ENCODE measurements around the gene GET4. TPM values are rescaled to one million over a fixed set of nuclear protein-coding genes. Genes with fewer than 3 reads are reported as not detected.

Gene GET4
- total and polyA plus RNA-seq, 2 of the 13 experiments (the other 11 are each of a cell fraction or from before 2014, with no cell fraction given): 28.2 to 35.2 TPM

- TF ChIP-seq HBP1 (CRISPR knock-in tag; IDR thresholded peaks at IDR 0.05; ENCODE audit: low read depth) (no peak), HNRNPUL1 (IDR thresholded peaks at IDR 0.05; ENCODE audit: low read depth, low read length) (no peak), NCOA2 (CRISPR knock-in tag; IDR thresholded peaks at IDR 0.05) (no peak), STAG1 (CRISPR knock-in tag; IDR thresholded peaks at IDR 0.05) (no peak), BHLHE40 (IDR thresholded peaks at IDR 0.05; ENCODE audit: low read length) (no peak)
Measured at GRCh38 chr7:880450-880849, 4.1 kb downstream of the GET4 start (continued).

GRCh38 chr7:881441-882234, 5.3 kb downstream of the GET4 start:
- Histone ChIP-seq H3K4me1 (ENCODE audit: insufficient read depth, low read length) (peaks cover 42% of the 10 kb centered on the region), H3K79me2 (ENCODE audit: insufficient read depth, low read length) (peaks cover 87% of the 10 kb centered on the region), H3K4me3 (replicated peaks in 1 of 3; ENCODE audit: insufficient read depth in 1 of 3, low read depth in 2 of 3, low read length in 3 of 3) (no peak overlapping the region), H4K20me1 (ENCODE audit: insufficient read depth, low read length) (peaks cover 47% of the 10 kb centered on the region; the same call in 1 of the 2 replicates), H3K36me3 (replicated peaks in 1 of 2; ENCODE audit: control insufficient read depth in 1 of 2, insufficient read depth in 2 of 2, low read length in 2 of 2) (peaks cover 13 to 20% of the 10 kb centered on the region in 2 experiments; a peak in 4 of 5 replicates), H3K9ac (ENCODE audit: insufficient read depth, low read depth, low read length) (no peak overlapping the region), H2AFZ (ENCODE audit: low read length) (no peak overlapping the region), H3K27me3 (ENCODE audit: control insufficient read depth in 1 of 2, insufficient read depth in 2 of 2, low read length in 2 of 2) (no peaks in the 10 kb centered on the region), H3K27ac (ENCODE audit: extremely low read length, insufficient read depth, low read length) (no peak overlapping the region), H3K4me2 (ENCODE audit: low read depth, low read length) (no peak overlapping the region), H3K9me3 (ENCODE audit: low read length) (no peaks in the 10 kb centered on the region)
- ATAC-seq: no peak
- intact Hi-C loops (cut with micrococcal nuclease; ENCODE audit: unreplicated experiment): no loop called here
- FAIRE-seq: no peak
- POLR2A ChIA-PET: no interaction called here
- in situ Hi-C loops (cut with HindIII; ENCODE audit: extremely low pct_ligation_motif_present, low pct_unique_long_range_greater_than_20kb): no loop called here
- BruUV-seq (replicated peaks): no TSS peak
- 91% methylated on average over 20 of the region's 20 CpGs for WGBS (ENCODE audit: low lambda C conversion rate)
- CTCF ChIA-PET (ENCODE audit: low intra/inter-chr PET ratio, low total read pairs): no interaction called here
- no peak for DNase-seq (ENCODE audit: low spot score)
- TF ChIP-seq ZKSCAN5 (CRISPR knock-in tag; IDR thresholded peaks at IDR 0.05) (no peak), ZNF660 (CRISPR knock-in tag; IDR thresholded peaks at IDR 0.05; ENCODE audit: borderline replicate concordance, low read depth) (no peak), MEF2D (CRISPR knock-in tag; IDR thresholded peaks at IDR 0.05) (no peak), HDAC1 (CRISPR knock-in tag; IDR thresholded peaks at IDR 0.05) (no peak), ARID3A (IDR thresholded peaks at IDR 0.05; ENCODE audit: low read depth, low read length) (no peak), ZNF24 (IDR thresholded peaks at IDR 0.05) (no peak), ZNF639 (CRISPR knock-in tag; conservative IDR thresholded peaks at IDR 0.05) (no peak), SSRP1 (CRISPR knock-in tag; IDR thresholded peaks at IDR 0.05) (no peak), ZGPAT (CRISPR knock-in tag; IDR thresholded peaks at IDR 0.05) (no peak), TOPORS (CRISPR knock-in tag; IDR thresholded peaks at IDR 0.05) (no peak)

Data from HepG2 (cell line).